WERI-Rb-1 (cell line): ENCODE measurements around the gene ARID1B.

Source experiments
- DNase-seq: peaks from one replicate; pipeline ENCODE4 v3.0.0-alpha.2; 2020
- H3K27ac ChIP-seq: fragments of 250-450 bp; sonication (Bioruptor Pico); 2 replicates; pipeline ENCODE4 v1.5.1; 2020; ENCODE audit warnings: mild to moderate bottlenecking, moderate library complexity
- H3K27me3 ChIP-seq: fragments of 250-450 bp; sonication (Bioruptor Pico); 2 replicates; pipeline ENCODE4 v1.5.1; 2021; ENCODE audit warnings: mild to moderate bottlenecking, low read depth, moderate library complexity; ENCODE audit not compliant: insufficient read depth, severe bottlenecking
- H3K36me3 ChIP-seq: fragments of 250-450 bp; sonication (Bioruptor Pico); 2 replicates; pipeline ENCODE4 v1.5.1; 2020; ENCODE audit warnings: mild to moderate bottlenecking, moderate library complexity
- H3K4me3 ChIP-seq: 2 replicates; pipeline ENCODE4 v1.5.1; 2011; ENCODE audit warnings: low read depth, mild to moderate bottlenecking, control low read depth, low read length
- H3K9me3 ChIP-seq: fragments of 250-450 bp; sonication (Bioruptor Pico); 2 replicates; pipeline ENCODE4 v1.5.1; 2021; ENCODE audit warnings: mild to moderate bottlenecking, moderate library complexity; ENCODE audit not compliant: severe bottlenecking
- CTCF ChIP-seq: IDR thresholded peaks from 2 replicates; pipeline ENCODE4 v1.5.1; 2011; ENCODE audit warnings: low read depth, mild to moderate bottlenecking, control low read depth, inconsistent platforms, low read length

ARID1B gene

DNA sequence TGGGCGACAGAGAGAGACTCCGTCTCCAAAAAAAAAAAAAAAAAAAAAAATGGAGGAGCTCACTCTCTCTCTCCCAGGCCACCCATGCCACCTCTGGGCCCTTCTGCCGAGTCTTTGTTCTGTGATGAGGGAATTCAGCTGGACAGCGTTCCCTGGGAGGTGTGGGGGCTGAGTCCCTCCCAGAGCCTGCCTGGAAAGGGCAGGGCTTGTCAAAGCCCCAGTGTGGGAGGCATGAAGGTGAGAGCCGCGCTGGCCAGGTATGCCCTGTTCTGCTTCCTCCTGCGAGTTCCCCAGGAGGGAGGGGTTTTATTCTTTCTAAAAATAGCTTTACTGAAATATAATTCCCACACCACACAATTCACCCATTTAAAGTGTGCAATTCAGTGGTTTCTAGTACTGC is 476.5 kb downstream of the ARID1B start:
- no peak for TF ChIP-seq CTCF
- Histone ChIP-seq H3K36me3 (no peaks in the 10 kb centered on the region), H3K9me3 (no peaks in the 10 kb centered on the region), H3K27ac (no peak overlapping the region), H3K4me3 (no peak overlapping the region), H3K27me3 (no peaks in the 10 kb centered on the region)
- no peak for DNase-seq

GRCh38 chr6:157254538-157254937 is 477.4 kb downstream of the ARID1B start:
- no peak overlapping the region for H3K27ac ChIP-seq
- no peak for DNase-seq
- no peaks in the 10 kb centered on the region for H3K9me3 ChIP-seq
- no peaks in the 10 kb centered on the region for H3K27me3 ChIP-seq
- H3K36me3 ChIP-seq: no peaks in the 10 kb centered on the region
- no peak for TF ChIP-seq CTCF
- H3K4me3 ChIP-seq: no peak overlapping the region

- no peak for DNase-seq
- no peak for TF ChIP-seq CTCF
- Histone ChIP-seq H3K27ac (no peak overlapping the region), H3K36me3 (no peaks in the 10 kb centered on the region), H3K4me3 (no peak overlapping the region), H3K27me3 (no peaks in the 10 kb centered on the region), H3K9me3 (no peaks in the 10 kb centered on the region)
Observed at GRCh38 chr6:157255079-157255478, 477.9 kb downstream of the ARID1B start.

- Histone ChIP-seq H3K27me3 (no peaks in the 10 kb centered on the region), H3K27ac (no peak overlapping the region), H3K4me3 (no peak overlapping the region), H3K36me3 (no peaks in the 10 kb centered on the region), H3K9me3 (no peaks in the 10 kb centered on the region)
- no peak for DNase-seq
- no peak for TF ChIP-seq CTCF
Observed at GRCh38 chr6:157258878-157259277, 481.7 kb downstream of the ARID1B start.

DNA sequence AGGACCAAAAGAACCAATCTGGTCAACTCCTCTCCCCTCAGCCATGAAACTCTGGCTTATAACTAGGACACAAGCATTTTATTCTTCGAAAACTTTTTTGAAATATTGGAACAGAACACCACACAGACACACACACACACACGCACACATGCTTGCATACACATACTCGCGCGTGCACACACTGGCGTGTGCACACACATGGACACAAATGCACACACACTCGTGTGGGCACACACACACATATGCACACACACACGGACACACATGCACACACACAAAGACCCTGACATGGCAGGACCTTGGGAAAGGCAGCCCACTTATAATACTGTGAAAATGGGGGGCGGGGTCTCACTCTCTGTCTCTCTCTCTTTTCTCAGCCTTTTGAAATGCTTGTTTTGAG is 482.3 kb downstream of the ARID1B start:
- DNase-seq: no peak
- H3K27ac ChIP-seq: no peak overlapping the region
- no peaks in the 10 kb centered on the region for H3K9me3 ChIP-seq
- TF ChIP-seq CTCF: no peak
- no peaks in the 10 kb centered on the region for H3K27me3 ChIP-seq
- no peaks in the 10 kb centered on the region for H3K36me3 ChIP-seq
- no peak overlapping the region for H3K4me3 ChIP-seq
